H1 (cell line): ENCODE results near the gene PCDHB7. TPM values are rescaled to one million over a fixed set of nuclear protein-coding genes. Genes with fewer than 3 reads are reported as not detected.
"Not testable (repeated sequence)": the region's sequence is repeated elsewhere in the genome, so short reads cannot be mapped to it uniquely, and the experiment has no call there.

Experiments used
- CTCF ChIA-PET: fragments of 300-600 bp; sonication (Branson Sonifier 250); formaldehyde crosslinking; loops from one replicate; lab custom pipeline; 2021; ENCODE audit not compliant: partially characterized antibody; lab: Charles Lee
- POLR2A ChIA-PET: fragments of 300-600 bp; sonication (Branson Sonifier 250); formaldehyde crosslinking; loops from one replicate; lab custom pipeline; 2021; ENCODE audit warnings: inconsistent platforms; ENCODE audit not compliant: partially characterized antibody; lab: Charles Lee
- DNase-seq, 2 experiments: peaks; one replicate each; pipeline versions ENCODE4 v3.0.0 to v3.0.0-alpha.2; 2010 to 2022; ENCODE audit warnings: low spot score in 2 of 2, low read depth in 1 of 2, mixed read lengths in 1 of 2
- FAIRE-seq: peaks from 2 replicates; lab custom pipeline; 2011; peaks lifted over from hg19 to GRCh38; lab: Jason Lieb, UNC
- H2AFZ ChIP-seq: 2 replicates; pipeline ENCODE4 v1.8.1; 2012; ENCODE audit warnings: low read length, inconsistent platforms
- H2AK5ac ChIP-seq: 2 replicates; pipeline ENCODE4 v1.6.1; 2013; ENCODE audit warnings: low read depth, low read length
- H2BK120ac ChIP-seq: replicated peaks from 2 replicates; pipeline ENCODE3; 2013; ENCODE audit warnings: low read depth, low read length, inconsistent platforms
- H2BK12ac ChIP-seq: 2 replicates; pipeline ENCODE4 v1.6.1; 2013; ENCODE audit warnings: low read depth, low read length
- H2BK15ac ChIP-seq: 2 replicates; pipeline ENCODE4 v1.6.1; 2013; ENCODE audit warnings: low read length
- H2BK20ac ChIP-seq: 2 replicates; pipeline ENCODE4 v1.6.1; 2013; ENCODE audit warnings: low read length
- H2BK5ac ChIP-seq: 2 replicates; pipeline ENCODE4 v1.6.1; 2013; ENCODE audit warnings: low read depth, low read length
- H3K14ac ChIP-seq: 2 replicates; pipeline ENCODE4 v1.6.1; 2013; ENCODE audit warnings: inconsistent platforms; ENCODE audit not compliant: insufficient read length
- H3K18ac ChIP-seq: 2 replicates; pipeline ENCODE4 v1.6.1; 2013; ENCODE audit warnings: low read length; ENCODE audit errors: extremely low read depth
- H3K23ac ChIP-seq: 2 replicates; pipeline ENCODE4 v1.6.1; 2013; ENCODE audit warnings: inconsistent platforms; ENCODE audit not compliant: insufficient read length
- H3K23me2 ChIP-seq: 2 replicates; pipeline ENCODE4 v1.6.1; 2013; ENCODE audit warnings: low read depth, low read length
- H3K27ac ChIP-seq: 2 replicates; pipeline ENCODE4 v1.6.1; 2011; ENCODE audit warnings: low read depth, low read length, inconsistent platforms
- H3K27me3 ChIP-seq, 4 experiments: replicated peaks in 1 of 4; 1 replicate in 1 of 4; 2 replicates in 3 of 4; pipeline versions ENCODE4 v1.6.1 to v1.8.1; 2011 to 2013; ENCODE audit warnings: low read length in 3 of 4, mild to moderate bottlenecking in 3 of 4, inconsistent platforms in 2 of 4, mixed read lengths in 2 of 4, moderate library complexity in 1 of 4; ENCODE audit not compliant: control insufficient read depth in 3 of 4, insufficient read depth in 3 of 4; ENCODE audit errors: extremely low read depth in 1 of 4
- H3K36me3 ChIP-seq, 4 experiments: 2 replicates each; pipeline versions ENCODE4 v1.6.1 to v1.8.1; 2011 to 2013; ENCODE audit warnings: mild to moderate bottlenecking in 4 of 4, low read length in 3 of 4, moderate library complexity in 2 of 4, control low read depth in 1 of 4, inconsistent platforms in 1 of 4; ENCODE audit not compliant: insufficient read depth in 4 of 4, control insufficient read depth in 2 of 4
- H3K4ac ChIP-seq: replicated peaks from 2 replicates; pipeline ENCODE3; 2013; ENCODE audit warnings: low read length, low read depth, mixed read lengths, inconsistent platforms; ENCODE audit not compliant: insufficient read length
- H3K4me1 ChIP-seq, 4 experiments: replicated peaks in 1 of 4; 1 replicate in 1 of 4; 2 replicates in 3 of 4; pipeline versions ENCODE4 v1.6.1 to v1.8.1; 2011 to 2013; ENCODE audit warnings: low read length in 3 of 4, inconsistent platforms in 2 of 4, mixed read lengths in 1 of 4; ENCODE audit not compliant: insufficient read depth in 4 of 4, control insufficient read depth in 3 of 4
- H3K4me2 ChIP-seq, 2 experiments: 2 replicates each; pipeline versions ENCODE4 v1.6.1 to v1.8.1; 2011 to 2013; ENCODE audit warnings: low read depth in 2 of 2, low read length in 2 of 2, control low read depth in 1 of 2, inconsistent platforms in 1 of 2, mild to moderate bottlenecking in 1 of 2; ENCODE audit not compliant: insufficient read depth in 1 of 2
- H3K4me3 ChIP-seq, 4 experiments: fragments of 200-600, 300-600 bp in 1 of 4; sonication (generic), shearing (Covaris generic), sonication (Bioruptor Twin) in 1 of 4; 2 replicates each; pipeline versions ENCODE4 v1.5.1 to v1.8.1; 2011 to 2016; ENCODE audit warnings: low read length in 4 of 4, low read depth in 3 of 4, control low read depth in 2 of 4, inconsistent platforms in 2 of 4, mild to moderate bottlenecking in 2 of 4, mixed read lengths in 1 of 4, moderate library complexity in 1 of 4; ENCODE audit not compliant: insufficient read depth in 2 of 4; ENCODE audit errors: extremely low read depth in 1 of 4
- H3K56ac ChIP-seq: replicated peaks from 2 replicates; pipeline ENCODE3; 2013; ENCODE audit warnings: low read depth, mild to moderate bottlenecking, mixed read lengths, low read length, inconsistent platforms; ENCODE audit not compliant: insufficient read length
- H3K79me1 ChIP-seq: 2 replicates; pipeline ENCODE4 v1.6.1; 2013; ENCODE audit warnings: low read depth, low read length, control low read depth
- H3K79me2 ChIP-seq, 2 experiments: 2 replicates each; pipeline versions ENCODE4 v1.6.1 to v1.8.1; 2012 to 2013; ENCODE audit warnings: low read length in 2 of 2, mild to moderate bottlenecking in 2 of 2, inconsistent platforms in 1 of 2; ENCODE audit not compliant: insufficient read depth in 2 of 2, control insufficient read depth in 1 of 2
- H3K9ac ChIP-seq, 4 experiments: replicated peaks in 1 of 4; 1 replicate in 1 of 4; 2 replicates in 3 of 4; pipeline versions ENCODE4 v1.6.1 to v1.8.1; 2011 to 2013; ENCODE audit warnings: low read depth in 3 of 4, low read length in 3 of 4, control low read depth in 2 of 4, mild to moderate bottlenecking in 2 of 4, moderate library complexity in 2 of 4, inconsistent platforms in 1 of 4; ENCODE audit errors: extremely low read depth in 1 of 4
- H3K9me3 ChIP-seq, 2 experiments: 2 replicates each; pipeline versions ENCODE4 v1.6.1 to v1.8.1; 2012 to 2013; ENCODE audit warnings: mild to moderate bottlenecking in 2 of 2, moderate library complexity in 2 of 2, control low read depth in 1 of 2, inconsistent platforms in 1 of 2, low read depth in 1 of 2, low read length in 1 of 2, mixed read lengths in 1 of 2; ENCODE audit not compliant: insufficient read depth in 2 of 2
- H4K20me1 ChIP-seq, 2 experiments: replicated peaks in 1 of 2; 2 replicates each; pipeline versions ENCODE3 to v1.8.1; 2011 to 2013; ENCODE audit warnings: inconsistent platforms in 2 of 2, low read length in 2 of 2, mild to moderate bottlenecking in 1 of 2; ENCODE audit not compliant: insufficient read depth in 2 of 2, control insufficient read depth in 1 of 2
- H4K5ac ChIP-seq: 2 replicates; pipeline ENCODE4 v1.6.1; 2013; ENCODE audit warnings: low read length, low read depth, mixed read lengths, inconsistent platforms; ENCODE audit not compliant: insufficient read length
- H4K8ac ChIP-seq: 2 replicates; pipeline ENCODE4 v1.8.0; 2013; ENCODE audit warnings: mild to moderate bottlenecking, moderate library complexity, low read length, inconsistent platforms; ENCODE audit not compliant: insufficient read depth; ENCODE audit errors: extremely low read depth
- H4K91ac ChIP-seq: replicated peaks from 2 replicates; pipeline ENCODE3; 2013; ENCODE audit warnings: low read length, mixed read lengths, inconsistent platforms; ENCODE audit not compliant: insufficient read length
- WGBS, 2 experiments: shearing (Covaris generic) in 1 of 2; methylation state at CpG; one replicate each; pipeline versions ENCODE4 v1.1.6 to v1.1.7; 2013 to 2015; ENCODE audit warnings: low lambda C conversion rate in 2 of 2, mixed read lengths in 2 of 2, inconsistent platforms in 1 of 2, low coverage in 1 of 2, missing lambda C conversion rate in 1 of 2; ENCODE audit not compliant: insufficient replicate concordance in 2 of 2, insufficient coverage in 1 of 2, insufficient read length in 1 of 2; ENCODE audit errors: extremely low coverage in 1 of 2, missing lambda C conversion rate in 1 of 2; 5-methylcytosine and 5-hydroxymethylcytosine counted together
- polyA plus RNA-seq, 7 experiments: library from polyadenylated mRNA; depleted of rRNA in 3 of 7; stranded (reverse) in 5 of 7; unstranded in 2 of 7; fragments of >200 nt in 5 of 7; fragments of 200-250 nt in 2 of 7; gene quantifications; 1 replicate in 5 of 7; 2 replicates in 1 of 7; 4 replicates in 1 of 7; pipeline versions ENCODE4 v1.2.1 to v1.2.3, GENCODE V29; 2011 to 2013; ENCODE audit warnings: missing spikeins in 2 of 7, mixed read lengths in 2 of 7
- total RNA-seq: library from RNA; stranded (reverse); fragmentation: NEBNext Ultra II Directional; extraction: Animal tissue kit (Norgen Biotek cat#: 25700); gene quantifications from 2 replicates; pipeline ENCODE4 v1.2.1, GENCODE V29; 2021

The PCDHB7 gene
- total and polyA plus RNA-seq, 2 of the 8 experiments (the other 6 are each of a cell fraction or from before 2014, with no cell fraction given): 0.17 to 0.19 TPM

- FAIRE-seq, POLR2A ChIA-PET: not testable (repeated sequence)
- WGBS, 2 experiments: 94% methylated on average over 10 of the region's 12 CpGs; no CpG with 5 or more reads in 1 of the 2 experiments
These were observed 42.1 kb downstream of the PCDHB7 start for GRCh38 chr5:141214583-141214982.

DNA sequence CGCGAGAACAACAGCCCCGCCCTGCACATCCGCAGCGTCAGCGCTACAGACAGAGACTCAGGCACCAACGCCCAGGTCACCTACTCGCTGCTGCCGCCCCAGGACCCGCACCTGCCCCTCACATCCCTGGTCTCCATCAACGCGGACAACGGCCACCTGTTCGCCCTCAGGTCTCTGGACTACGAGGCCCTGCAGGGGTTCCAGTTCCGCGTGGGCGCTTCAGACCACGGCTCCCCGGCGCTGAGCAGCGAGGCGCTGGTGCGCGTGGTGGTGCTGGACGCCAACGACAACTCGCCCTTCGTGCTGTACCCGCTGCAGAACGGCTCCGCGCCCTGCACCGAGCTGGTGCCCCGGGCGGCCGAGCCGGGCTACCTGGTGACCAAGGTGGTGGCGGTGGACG, 43.1 kb downstream of the PCDHB7 start:
- H3K36me3 ChIP-seq, H2BK120ac ChIP-seq, H3K27me3 ChIP-seq, H3K9ac ChIP-seq, H2BK5ac ChIP-seq, H4K91ac ChIP-seq, H3K4ac ChIP-seq, H4K20me1 ChIP-seq, H2BK15ac ChIP-seq, H3K4me2 ChIP-seq, H3K14ac ChIP-seq, H3K79me1 ChIP-seq, H4K5ac ChIP-seq, H3K27ac ChIP-seq, POLR2A ChIA-PET, H3K18ac ChIP-seq, DNase-seq, H2BK20ac ChIP-seq, H3K56ac ChIP-seq, FAIRE-seq, H2AK5ac ChIP-seq, H4K8ac ChIP-seq, H2AFZ ChIP-seq, H3K23me2 ChIP-seq, H3K79me2 ChIP-seq, H3K23ac ChIP-seq, H3K4me3 ChIP-seq, H3K4me1 ChIP-seq, H2BK12ac ChIP-seq: not testable (repeated sequence)
- peaks cover 7 to 21% of the 10 kb centered on the region in 2 experiments; a peak in 3 of 4 replicates for H3K9me3 ChIP-seq
- CTCF ChIA-PET: interaction anchor here (1.0 to 2.1 kb wide), 3 partner anchors 13 to 349 kb away, joined by 3 to 7 read pairs (median 3); partner anchors contain the start of gene PCDHGB7
- WGBS, 2 experiments: 97% methylated on average over 17 of the region's 40 CpGs; no CpG with 5 or more reads in 1 of the 2 experiments

More at GRCh38 chr5:141214583-141214982, 42.1 kb downstream of the PCDHB7 start:
- DNase-seq, H4K5ac ChIP-seq, H3K14ac ChIP-seq, H3K79me2 ChIP-seq, H2BK120ac ChIP-seq, H2BK15ac ChIP-seq, H3K4me3 ChIP-seq, H3K23ac ChIP-seq, H3K4me2 ChIP-seq, H3K79me1 ChIP-seq, H3K27me3 ChIP-seq, H4K8ac ChIP-seq, H2BK12ac ChIP-seq, H2AFZ ChIP-seq, H4K20me1 ChIP-seq, H3K4ac ChIP-seq, H3K36me3 ChIP-seq, H2AK5ac ChIP-seq, H3K4me1 ChIP-seq, H2BK20ac ChIP-seq, H3K23me2 ChIP-seq, H3K27ac ChIP-seq, H3K18ac ChIP-seq, H3K9ac ChIP-seq, H4K91ac ChIP-seq, H2BK5ac ChIP-seq, H3K56ac ChIP-seq: not testable (repeated sequence)
- CTCF ChIA-PET: interaction anchor here (0.6 to 2.9 kb wide), 14 partner anchors 9 to 350 kb away, joined by 3 to 21 read pairs (median 6); partner anchors contain the start of genes PCDHB14, PCDHB15, PCDHB16 and PCDHGA10
- peaks cover 7 to 28% of the 10 kb centered on the region in 2 experiments; a peak in 3 of 4 replicates for H3K9me3 ChIP-seq
